CD14-positive monocyte (primary cell): ENCODE results near the gene ARHGEF6. TPM values are rescaled to one million over a fixed set of nuclear protein-coding genes. Genes with fewer than 3 reads are reported as not detected.

Experiments
- DNase-seq, 3 donors: peaks; one replicate each; pipeline ENCODE4 v3.0.0-alpha.2; 2011 to 2022
- H2AFZ ChIP-seq: 2 replicates; pipeline ENCODE4 v1.6.0; 2012; ENCODE audit warnings: mild to moderate bottlenecking, low read depth, low read length, inconsistent platforms; ENCODE audit not compliant: insufficient read depth, poor library complexity, severe bottlenecking
- H3K27ac ChIP-seq, 2 donors: 1 replicate in 1 of 2; 2 replicates in 1 of 2; pipeline ENCODE4 v1.5.1; 2012 to 2013; ENCODE audit warnings: low read length in 2 of 2, control low read depth in 1 of 2, inconsistent platforms in 1 of 2, low read depth in 1 of 2, mild to moderate bottlenecking in 1 of 2
- H3K27me3 ChIP-seq, 2 donors: one replicate each; pipeline versions ENCODE4 v1.6.0 to v1.6.1; 2011 to 2013; ENCODE audit warnings: low read length in 2 of 2; ENCODE audit not compliant: control insufficient read depth in 2 of 2, insufficient read depth in 2 of 2
- H3K36me3 ChIP-seq, 2 donors: replicated peaks in 1 of 2; 1 replicate in 1 of 2; 2 replicates in 1 of 2; pipeline versions ENCODE4 v1.5.1 to v1.6.1; 2012 to 2013; ENCODE audit warnings: low read length in 2 of 2, control low read depth in 1 of 2, inconsistent platforms in 1 of 2, mild to moderate bottlenecking in 1 of 2; ENCODE audit not compliant: insufficient read depth in 2 of 2, control insufficient read depth in 1 of 2
- H3K4me1 ChIP-seq, 2 donors: 1 replicate in 1 of 2; 2 replicates in 1 of 2; pipeline versions ENCODE4 v1.5.1 to v1.6.1; 2012 to 2013; ENCODE audit warnings: low read length in 2 of 2, control low read depth in 1 of 2, inconsistent platforms in 1 of 2, mild to moderate bottlenecking in 1 of 2, moderate library complexity in 1 of 2; ENCODE audit not compliant: insufficient read depth in 2 of 2, control insufficient read depth in 1 of 2
- H3K4me2 ChIP-seq: replicated peaks from 2 replicates; pipeline ENCODE3; 2012; ENCODE audit warnings: low read length, moderate library complexity, mild to moderate bottlenecking; ENCODE audit not compliant: poor library complexity, severe bottlenecking; ENCODE audit errors: extremely low read depth
- H3K4me3 ChIP-seq, 3 experiments: fragments of 200-600 bp in 1 of 3; sonication (generic) in 1 of 3; replicated peaks in 1 of 3; 1 replicate in 2 of 3; 2 replicates in 1 of 3; pipeline ENCODE4 v1.5.1; 2011 to 2013; ENCODE audit warnings: low read length in 3 of 3, mild to moderate bottlenecking in 3 of 3, control low read depth in 2 of 3, low read depth in 2 of 3, inconsistent platforms in 1 of 3, moderate library complexity in 1 of 3
- H3K79me2 ChIP-seq: 2 replicates; pipeline ENCODE4 v1.6.0; 2012; ENCODE audit warnings: mild to moderate bottlenecking, control low read depth, inconsistent platforms, low read length, moderate library complexity; ENCODE audit not compliant: insufficient read depth
- H3K9ac ChIP-seq: 2 replicates; pipeline ENCODE4 v1.6.0; 2017; ENCODE audit warnings: low read length, mild to moderate bottlenecking; ENCODE audit not compliant: insufficient read depth, poor library complexity, severe bottlenecking
- H3K9me3 ChIP-seq, 2 donors: replicated peaks in 1 of 2; 1 replicate in 1 of 2; 2 replicates in 1 of 2; pipeline versions ENCODE4 v1.5.1 to v1.6.1; 2012 to 2013; ENCODE audit warnings: low read length in 2 of 2, control low read depth in 1 of 2; ENCODE audit not compliant: control insufficient read depth in 1 of 2, insufficient read depth in 1 of 2
- H4K20me1 ChIP-seq: 2 replicates; pipeline ENCODE4 v1.6.0; 2012; ENCODE audit warnings: mild to moderate bottlenecking, low read length, control low read depth, moderate library complexity; ENCODE audit not compliant: insufficient read depth
- H3K27ac Mint-ChIP-seq, 7 donors: one replicate each; pipeline ENCODE4 v1.8.0; 2020; ENCODE audit warnings: mild to moderate bottlenecking in 7 of 7, mixed read lengths in 7 of 7, moderate library complexity in 6 of 7, inconsistent platforms in 2 of 7
- H3K27me3 Mint-ChIP-seq, 3 donors: one replicate each; pipeline ENCODE4 v1.8.0; 2021 to 2022; ENCODE audit warnings: low read depth in 3 of 3, mild to moderate bottlenecking in 3 of 3, mixed read lengths in 3 of 3, moderate library complexity in 3 of 3, inconsistent platforms in 1 of 3
- H3K36me3 Mint-ChIP-seq, 2 donors: one replicate each; pipeline ENCODE4 v1.8.0; 2020; ENCODE audit warnings: mixed read lengths in 2 of 2, inconsistent platforms in 1 of 2, mild to moderate bottlenecking in 1 of 2
- H3K4me1 Mint-ChIP-seq: one replicate; pipeline ENCODE4 v1.8.0; 2020; ENCODE audit warnings: mild to moderate bottlenecking, mixed read lengths
- H3K4me3 Mint-ChIP-seq, 2 donors: one replicate each; pipeline ENCODE4 v1.8.0; 2020; ENCODE audit warnings: mild to moderate bottlenecking in 2 of 2, mixed read lengths in 2 of 2, moderate library complexity in 1 of 2
- H3K9me3 Mint-ChIP-seq, 7 donors: one replicate each; pipeline ENCODE4 v1.8.0; 2020 to 2022; ENCODE audit warnings: mixed read lengths in 7 of 7, mild to moderate bottlenecking in 6 of 7, moderate library complexity in 6 of 7, inconsistent platforms in 2 of 7
- CTCF ChIP-seq: fragments of 200-600 bp; IDR thresholded peaks from one replicate; pipeline ENCODE4 v1.8.0; 2022; ENCODE audit warnings: antibody characterized with exemption, mild to moderate bottlenecking
- WGBS: methylation state at CpG from one replicate; pipeline ENCODE4 v1.1.5; 2013; ENCODE audit warnings: missing lambda C conversion rate; ENCODE audit not compliant: insufficient coverage; 5-methylcytosine and 5-hydroxymethylcytosine counted together
- intact Hi-C, 2 donors: fragments of 100-400 bp; cut with micrococcal nuclease; formaldehyde crosslinking; loops; one replicate each; pipeline versions ENCODE4 v1.15.0 to v1.15.1; 2023
- polyA plus RNA-seq, 3 donors: library from polyadenylated mRNA; depleted of rRNA in 1 of 3; unstranded in 2 of 3; stranded (reverse) in 1 of 3; fragments of 300-500 nt in 2 of 3; fragments of >200 nt in 1 of 3; fragmentation: Illumina TruSeq in 2 of 3; gene quantifications; 1 replicate in 2 of 3; 2 replicates in 1 of 3; pipeline ENCODE4 v1.2.3, GENCODE V29; 2012 to 2021

ARHGEF6 gene
- polyA plus RNA-seq, 3 donors, result 51.4 to 79.2 (median 57.0) TPM

- Mint-ChIP-seq H3K27ac (peak overlapping the region in 1 of 7 donors; percentile 36), H3K27me3 (peaks cover 0 to 5% (median 0%) of the 10 kb centered on the region in 3 donors), H3K36me3 (peaks cover 0 to 2% of the 10 kb centered on the region in 2 donors), H3K4me3 (no peak overlapping the region), H3K9me3 (peaks cover 0 to 1% (median 0%) of the 10 kb centered on the region in 7 donors), H3K4me1 (no peaks in the 10 kb centered on the region)
- intact Hi-C loops, result no loop called here
- Histone ChIP-seq H4K20me1 (no peaks in the 10 kb centered on the region), H3K4me1 (no peaks in the 10 kb centered on the region), H3K79me2 (no peaks in the 10 kb centered on the region), H3K27me3 (no peaks in the 10 kb centered on the region), H3K9me3 (no peaks in the 10 kb centered on the region), H2AFZ (no peak overlapping the region), H3K9ac (no peak overlapping the region), H3K4me3 (no peak overlapping the region), H3K27ac (no peak overlapping the region), H3K36me3 (no peaks in the 10 kb centered on the region), H3K4me2 (no peak overlapping the region)
- no peak for DNase-seq
- TF ChIP-seq CTCF, result no peak
- 100% methylated on average over 1 of the region's 5 CpGs for WGBS
Measured at GRCh38 chrX:136819031-136819703, 38.4 kb upstream of the ARHGEF6 start.

- no peak overlapping the region for H3K9ac ChIP-seq
- no peaks in the 10 kb centered on the region for H3K79me2 ChIP-seq
- peaks cover 0 to 1% (median 0%) of the 10 kb centered on the region in 7 donors for H3K9me3 Mint-ChIP-seq
- no peaks in the 10 kb centered on the region for H3K27me3 ChIP-seq
- WGBS, result no CpG with 5 or more reads among the region's 3 CpGs
- no peak for TF ChIP-seq CTCF
- H3K4me1 ChIP-seq, result no peaks in the 10 kb centered on the region
- H3K27me3 Mint-ChIP-seq, result peaks cover 0 to 3% (median 0%) of the 10 kb centered on the region in 3 donors
- no peak overlapping the region for H3K27ac ChIP-seq
- H3K4me1 Mint-ChIP-seq, result no peaks in the 10 kb centered on the region
- H2AFZ ChIP-seq, result no peak overlapping the region
- H4K20me1 ChIP-seq, result no peaks in the 10 kb centered on the region
- H3K36me3 ChIP-seq, result no peaks in the 10 kb centered on the region
- intact Hi-C loops, result no loop called here
- H3K4me3 Mint-ChIP-seq, result no peak overlapping the region
- H3K36me3 Mint-ChIP-seq, result peaks cover 0 to 2% of the 10 kb centered on the region in 2 donors
- no peak overlapping the region for H3K27ac Mint-ChIP-seq
- DNase-seq, result no peak
- no peaks in the 10 kb centered on the region for H3K9me3 ChIP-seq
- no peak overlapping the region for H3K4me2 ChIP-seq
- H3K4me3 ChIP-seq, result no peak overlapping the region
Measured at GRCh38 chrX:136816975-136817374, 36.2 kb upstream of the ARHGEF6 start.
